Activated CD4-positive, alpha-beta T cell treated with anti-CD3 and anti-CD28 coated beads, Interleukin-2, amount 10 ng/mL, durations not matched to agents 24 days and 14 days (primary cell): Measurements from ENCODE around the gene RNMT. TPM values are rescaled to one million over a fixed set of nuclear protein-coding genes. Genes with fewer than 3 reads are reported as not detected.

ENCODE experiments used
- DNase-seq: peaks from one replicate; pipeline ENCODE4 v3.0.0; 2022
- H3K27ac Mint-ChIP-seq: one replicate; pipeline ENCODE4 v1.8.0; 2022; ENCODE audit warnings: mild to moderate bottlenecking, mixed read lengths
- H3K27me3 Mint-ChIP-seq: one replicate; pipeline ENCODE4 v1.8.0; 2022; ENCODE audit warnings: mixed read lengths
- H3K36me3 Mint-ChIP-seq: one replicate; pipeline ENCODE4 v1.8.0; 2022; ENCODE audit warnings: low read depth, mild to moderate bottlenecking, mixed read lengths
- H3K4me1 Mint-ChIP-seq: one replicate; pipeline ENCODE4 v1.8.0; 2021; ENCODE audit warnings: mixed read lengths
- H3K4me3 Mint-ChIP-seq: one replicate; pipeline ENCODE4 v1.8.0; 2022; ENCODE audit warnings: mild to moderate bottlenecking, moderate library complexity, mixed read lengths
- H3K9me3 Mint-ChIP-seq: one replicate; pipeline ENCODE4 v1.8.0; 2021; ENCODE audit warnings: mixed read lengths
- intact Hi-C: fragments of 100-400 bp; cut with micrococcal nuclease; formaldehyde crosslinking; loops from one replicate; pipeline ENCODE4 v1.15.1; 2023
- total RNA-seq: library from RNA; stranded (reverse); gene quantifications from 2 replicates; pipeline ENCODE4 v1.2.3, GENCODE V29; 2022

The RNMT gene
- total RNA-seq, 1 donor from 2014 or later, result 57.8 TPM

GRCh38 chr18:13758622-13759021 lies 32.1 kb downstream of the RNMT start:
- peaks cover 77% of the 10 kb centered on the region for H3K36me3 Mint-ChIP-seq
- no peaks in the 10 kb centered on the region for H3K27me3 Mint-ChIP-seq
- intact Hi-C loops, result no loop called here
- H3K4me3 Mint-ChIP-seq, result no peak overlapping the region
- no peaks in the 10 kb centered on the region for H3K4me1 Mint-ChIP-seq
- no peak overlapping the region for H3K27ac Mint-ChIP-seq
- H3K9me3 Mint-ChIP-seq, result no peaks in the 10 kb centered on the region
- no peak for DNase-seq

GRCh38 chr18:13760047-13760446 lies 33.6 kb downstream of the RNMT start:
- no peak overlapping the region for H3K27ac Mint-ChIP-seq
- no peaks in the 10 kb centered on the region for H3K4me1 Mint-ChIP-seq
- no peak overlapping the region for H3K4me3 Mint-ChIP-seq
- intact Hi-C loops, result no loop called here
- H3K9me3 Mint-ChIP-seq, result peaks cover 4% of the 10 kb centered on the region
- DNase-seq, result no peak
- peaks cover 77% of the 10 kb centered on the region for H3K36me3 Mint-ChIP-seq
- H3K27me3 Mint-ChIP-seq, result no peaks in the 10 kb centered on the region

GRCh38 chr18:13762690-13763439 lies 36.4 kb downstream of the RNMT start:
- Mint-ChIP-seq H3K9me3 (peaks cover 15% of the 10 kb centered on the region), H3K4me3 (no peak overlapping the region), H3K27me3 (peaks cover 6% of the 10 kb centered on the region), H3K4me1 (no peaks in the 10 kb centered on the region), H3K36me3 (peaks cover 56% of the 10 kb centered on the region), H3K27ac (no peak overlapping the region)
- intact Hi-C loops, result no loop called here
- no peak for DNase-seq

GRCh38 chr18:13775058-13775457 lies 48.6 kb downstream of the RNMT start:
- Mint-ChIP-seq H3K9me3 (peaks cover 7% of the 10 kb centered on the region), H3K27me3 (peaks cover 14% of the 10 kb centered on the region), H3K36me3 (no peaks in the 10 kb centered on the region), H3K4me1 (no peaks in the 10 kb centered on the region), H3K27ac (no peak overlapping the region), H3K4me3 (no peak overlapping the region)
- intact Hi-C loops, result no loop called here
- no peak for DNase-seq

GRCh38 chr18:13791181-13791580 lies 64.7 kb downstream of the RNMT start:
- H3K27me3 Mint-ChIP-seq, result peaks cover 26% of the 10 kb centered on the region
- no peak overlapping the region for H3K4me3 Mint-ChIP-seq
- peaks cover 5% of the 10 kb centered on the region for H3K9me3 Mint-ChIP-seq
- H3K36me3 Mint-ChIP-seq, result no peaks in the 10 kb centered on the region
- DNase-seq, result no peak
- H3K27ac Mint-ChIP-seq, result no peak overlapping the region
- no peaks in the 10 kb centered on the region for H3K4me1 Mint-ChIP-seq
- intact Hi-C loops, result no loop called here

- Mint-ChIP-seq H3K27ac (no peak overlapping the region), H3K36me3 (no peaks in the 10 kb centered on the region), H3K4me3 (no peak overlapping the region), H3K27me3 (peaks cover 21% of the 10 kb centered on the region), H3K4me1 (no peaks in the 10 kb centered on the region), H3K9me3 (no peaks in the 10 kb centered on the region)
- DNase-seq, result no peak
- intact Hi-C loops, result no loop called here
Measured at GRCh38 chr18:13793819-13794218, 67.3 kb downstream of the RNMT start.

- intact Hi-C loops, result no loop called here
- no peak overlapping the region for H3K27ac Mint-ChIP-seq
- no peak for DNase-seq
Measured at GRCh38 chr18:13796515-13796914, 70.0 kb downstream of the RNMT start.

GRCh38 chr18:13797157-13797611 lies 70.7 kb downstream of the RNMT start:
- Mint-ChIP-seq H3K36me3 (no peaks in the 10 kb centered on the region), H3K4me1 (peaks cover 7% of the 10 kb centered on the region), H3K27ac (no peak overlapping the region), H3K4me3 (no peak overlapping the region), H3K27me3 (peaks cover 25% of the 10 kb centered on the region), H3K9me3 (no peaks in the 10 kb centered on the region)
- DNase-seq, result no peak
- intact Hi-C loops, result no loop called here

More at GRCh38 chr18:13796515-13796914, 70.0 kb downstream of the RNMT start:
- peaks cover 7% of the 10 kb centered on the region for H3K4me1 Mint-ChIP-seq
- peaks cover 22% of the 10 kb centered on the region for H3K27me3 Mint-ChIP-seq
- no peak overlapping the region for H3K4me3 Mint-ChIP-seq
- no peaks in the 10 kb centered on the region for H3K36me3 Mint-ChIP-seq
- H3K9me3 Mint-ChIP-seq, result no peaks in the 10 kb centered on the region

- Mint-ChIP-seq H3K4me3 (no peak overlapping the region), H3K27ac (no peak overlapping the region), H3K4me1 (peaks cover 7% of the 10 kb centered on the region), H3K36me3 (no peaks in the 10 kb centered on the region), H3K27me3 (peaks cover 36% of the 10 kb centered on the region), H3K9me3 (no peaks in the 10 kb centered on the region)
- peak; percentile 51 for DNase-seq
- intact Hi-C loops, result no loop called here
Measured at GRCh38 chr18:13799396-13799795, 72.9 kb downstream of the RNMT start.

- Mint-ChIP-seq H3K36me3 (no peaks in the 10 kb centered on the region), H3K4me3 (peak overlapping the region; percentile 49), H3K9me3 (no peaks in the 10 kb centered on the region), H3K27ac (no peak overlapping the region), H3K4me1 (peaks cover 7% of the 10 kb centered on the region), H3K27me3 (peaks cover 45% of the 10 kb centered on the region)
- intact Hi-C loops, result loop anchor here (2.0 to 5.0 kb wide), 2 partner anchors 243 to 584 kb away; no protein-coding TSS in a partner anchor
- DNase-seq, result peak; percentile 81
Measured at GRCh38 chr18:13800505-13801259, 74.2 kb downstream of the RNMT start.

GRCh38 chr18:13801260-13801601 lies 74.8 kb downstream of the RNMT start:
- no peak for DNase-seq
- Mint-ChIP-seq H3K36me3 (no peaks in the 10 kb centered on the region), H3K27ac (no peak overlapping the region), H3K4me3 (peak overlapping the region; percentile 49), H3K4me1 (peaks cover 7% of the 10 kb centered on the region), H3K9me3 (no peaks in the 10 kb centered on the region), H3K27me3 (peaks cover 46% of the 10 kb centered on the region)
- intact Hi-C loops, result loop anchor here (2.0 to 5.0 kb wide), 2 partner anchors 244 to 584 kb away; no protein-coding TSS in a partner anchor

- no peak overlapping the region for H3K4me3 Mint-ChIP-seq
- no peaks in the 10 kb centered on the region for H3K9me3 Mint-ChIP-seq
- H3K36me3 Mint-ChIP-seq, result no peaks in the 10 kb centered on the region
- intact Hi-C loops, result loop anchor here (5.0 kb wide), 1 partner anchor 247 kb away; no protein-coding TSS in a partner anchor
- peaks cover 7% of the 10 kb centered on the region for H3K4me1 Mint-ChIP-seq
- no peak for DNase-seq
- H3K27ac Mint-ChIP-seq, result no peak overlapping the region
- peaks cover 46% of the 10 kb centered on the region for H3K27me3 Mint-ChIP-seq
Measured at GRCh38 chr18:13804305-13804704, 77.8 kb downstream of the RNMT start.

- Mint-ChIP-seq H3K4me1 (no peaks in the 10 kb centered on the region), H3K4me3 (no peak overlapping the region), H3K27me3 (peaks cover 35% of the 10 kb centered on the region), H3K36me3 (no peaks in the 10 kb centered on the region), H3K27ac (no peak overlapping the region), H3K9me3 (no peaks in the 10 kb centered on the region)
- no peak for DNase-seq
- intact Hi-C loops, result no loop called here
Measured at GRCh38 chr18:13808294-13809042, 82.0 kb downstream of the RNMT start.

GRCh38 chr18:13809043-13809430 lies 82.6 kb downstream of the RNMT start:
- Mint-ChIP-seq H3K4me1 (no peaks in the 10 kb centered on the region), H3K4me3 (no peak overlapping the region), H3K9me3 (no peaks in the 10 kb centered on the region), H3K36me3 (no peaks in the 10 kb centered on the region), H3K27ac (no peak overlapping the region), H3K27me3 (peaks cover 34% of the 10 kb centered on the region)
- no peak for DNase-seq
- intact Hi-C loops, result no loop called here
